Thyroid gland (tissue), 4 donors: ENCODE data around the gene CCDC83. TPM values are rescaled to one million over a fixed set of nuclear protein-coding genes. Genes with fewer than 3 reads are reported as not detected.

ENCODE experiments used
- DNase-seq, 2 donors: peaks; one replicate each; pipeline ENCODE4 v3.0.0-alpha.2; 2019
- H3K27ac ChIP-seq, 3 donors: fragments of 200-600 bp; sonication (generic); 1 replicate in 2 of 3; 2 replicates in 1 of 3; pipeline ENCODE4 v1.5.1; 2016 to 2019; ENCODE audit warnings: mild to moderate bottlenecking in 1 of 3, moderate library complexity in 1 of 3
- H3K27me3 ChIP-seq: fragments of 200-600 bp; sonication (generic); one replicate; pipeline ENCODE4 v1.5.1; 2019
- H3K36me3 ChIP-seq, 2 donors: fragments of 200-600 bp; sonication (generic); one replicate each; pipeline ENCODE4 v1.5.1; 2016 to 2019
- H3K4me1 ChIP-seq, 2 donors: fragments of 200-600 bp; sonication (generic); one replicate each; pipeline ENCODE4 v1.5.1; 2017 to 2019
- H3K4me3 ChIP-seq, 3 donors: fragments of 200-600 bp; sonication (generic); replicated peaks in 1 of 3; 1 replicate in 2 of 3; 2 replicates in 1 of 3; pipeline ENCODE4 v1.5.1; 2016; ENCODE audit warnings: mild to moderate bottlenecking in 1 of 3
- H3K9me3 ChIP-seq: fragments of 200-600 bp; sonication (generic); one replicate; pipeline ENCODE4 v1.5.1; 2017
- POLR2A ChIP-seq, 2 donors: fragments of 450-650 bp; IDR thresholded peaks; one replicate each; pipeline ENCODE4 v1.6.1; 2017; ENCODE audit warnings: antibody characterized with exemption in 2 of 2, mild to moderate bottlenecking in 2 of 2, moderate library complexity in 1 of 2
- whole genome bisulfite sequencing, 2 donors: methylation state at CpG; one replicate each; pipeline ENCODE4 v1.1.5; 2017; 5-methylcytosine and 5-hydroxymethylcytosine counted together
- intact Hi-C: fragments of 100-400 bp; cut with DNase I; formaldehyde crosslinking; loops from one replicate; pipeline ENCODE4 v1.15.1; 2023
- total RNA-seq, 4 donors: library from RNA; depleted of rRNA; stranded (reverse); fragments of >200 nt; gene quantifications; one replicate each; pipeline ENCODE4 v1.2.3, GENCODE V29; 2016
- TF ChIP-seq, protein P1 (sequence below), 6 experiments: fragments of 200-600 bp in 3 of 6; fragments of 450-650 bp in 3 of 6; sonication (generic) in 3 of 6; IDR thresholded peaks; one replicate each; pipeline ENCODE4 v1.5.1; 2016 to 2019; ENCODE audit warnings: antibody characterized with exemption in 6 of 6, mild to moderate bottlenecking in 2 of 6, inconsistent platforms in 1 of 6, moderate library complexity in 1 of 6

The CCDC83 gene
- total RNA-seq, 4 donors from 2014 or later, result not detected

DNA sequence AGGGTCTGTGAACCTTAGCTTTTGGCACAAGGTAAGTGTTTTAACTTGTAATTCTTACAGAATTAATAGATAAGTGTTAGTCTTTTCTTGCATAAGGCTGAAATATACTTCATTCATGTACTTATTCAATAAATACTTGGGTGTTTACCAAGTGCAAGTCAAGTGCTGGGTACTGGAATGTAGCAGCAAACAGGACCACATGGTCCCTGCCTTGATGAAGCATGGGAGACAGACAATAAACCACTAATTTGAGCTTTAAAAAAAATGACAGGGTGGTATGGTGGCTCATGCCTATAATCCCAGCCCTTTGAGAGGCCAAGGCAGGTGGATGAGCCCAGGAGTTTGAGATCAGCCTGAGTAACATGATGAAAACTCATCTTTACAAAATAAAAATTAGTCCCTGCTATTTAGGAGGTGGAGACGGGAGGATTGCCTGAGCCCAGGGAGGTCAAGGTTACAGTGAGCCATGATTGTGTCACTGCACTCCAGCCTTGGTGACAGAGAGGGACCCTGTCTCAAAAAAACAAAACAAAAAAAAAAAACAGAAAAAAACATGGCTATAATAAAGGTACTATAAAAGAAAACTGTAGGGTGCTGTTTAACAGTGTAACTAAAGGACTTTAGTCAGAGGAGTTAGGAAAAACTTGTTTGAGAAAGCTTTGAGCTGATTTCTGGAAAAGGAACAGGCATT is 11.1 kb downstream of the CCDC83 start:
- H3K4me1 ChIP-seq, result no peaks in the 10 kb centered on the region
- H3K9me3 ChIP-seq, result no peaks in the 10 kb centered on the region
- WGBS, 2 donors, result 85 to 92% methylated on average over 1 of the region's 1 CpG
- no peaks in the 10 kb centered on the region for H3K27me3 ChIP-seq
- TF ChIP-seq POLR2A (IDR thresholded peaks at IDR 0.05), result no peak
- TF ChIP-seq, protein P1, sequence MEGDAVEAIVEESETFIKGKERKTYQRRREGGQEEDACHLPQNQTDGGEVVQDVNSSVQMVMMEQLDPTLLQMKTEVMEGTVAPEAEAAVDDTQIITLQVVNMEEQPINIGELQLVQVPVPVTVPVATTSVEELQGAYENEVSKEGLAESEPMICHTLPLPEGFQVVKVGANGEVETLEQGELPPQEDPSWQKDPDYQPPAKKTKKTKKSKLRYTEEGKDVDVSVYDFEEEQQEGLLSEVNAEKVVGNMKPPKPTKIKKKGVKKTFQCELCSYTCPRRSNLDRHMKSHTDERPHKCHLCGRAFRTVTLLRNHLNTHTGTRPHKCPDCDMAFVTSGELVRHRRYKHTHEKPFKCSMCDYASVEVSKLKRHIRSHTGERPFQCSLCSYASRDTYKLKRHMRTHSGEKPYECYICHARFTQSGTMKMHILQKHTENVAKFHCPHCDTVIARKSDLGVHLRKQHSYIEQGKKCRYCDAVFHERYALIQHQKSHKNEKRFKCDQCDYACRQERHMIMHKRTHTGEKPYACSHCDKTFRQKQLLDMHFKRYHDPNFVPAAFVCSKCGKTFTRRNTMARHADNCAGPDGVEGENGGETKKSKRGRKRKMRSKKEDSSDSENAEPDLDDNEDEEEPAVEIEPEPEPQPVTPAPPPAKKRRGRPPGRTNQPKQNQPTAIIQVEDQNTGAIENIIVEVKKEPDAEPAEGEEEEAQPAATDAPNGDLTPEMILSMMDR (IDR thresholded peaks at IDR 0.05), result no peak
- no peak overlapping the region for H3K4me3 ChIP-seq
- intact Hi-C loops, result no loop called here
- H3K36me3 ChIP-seq, result no peaks in the 10 kb centered on the region
- no peak overlapping the region for H3K27ac ChIP-seq
- DNase-seq, result no peak

GRCh38 chr11:85867751-85868150 is 12.6 kb downstream of the CCDC83 start:
- 67 to 75% methylated on average over 3 of the region's 3 CpGs for WGBS, 2 donors
- TF ChIP-seq POLR2A (IDR thresholded peaks at IDR 0.05), result no peak
- TF ChIP-seq, protein P1 (IDR thresholded peaks at IDR 0.05), result no peak
- DNase-seq, result no peak
- Histone ChIP-seq H3K4me3 (no peak overlapping the region), H3K27ac (no peak overlapping the region), H3K4me1 (no peaks in the 10 kb centered on the region), H3K27me3 (no peaks in the 10 kb centered on the region), H3K36me3 (no peaks in the 10 kb centered on the region), H3K9me3 (no peaks in the 10 kb centered on the region)
- intact Hi-C loops, result no loop called here

DNA sequence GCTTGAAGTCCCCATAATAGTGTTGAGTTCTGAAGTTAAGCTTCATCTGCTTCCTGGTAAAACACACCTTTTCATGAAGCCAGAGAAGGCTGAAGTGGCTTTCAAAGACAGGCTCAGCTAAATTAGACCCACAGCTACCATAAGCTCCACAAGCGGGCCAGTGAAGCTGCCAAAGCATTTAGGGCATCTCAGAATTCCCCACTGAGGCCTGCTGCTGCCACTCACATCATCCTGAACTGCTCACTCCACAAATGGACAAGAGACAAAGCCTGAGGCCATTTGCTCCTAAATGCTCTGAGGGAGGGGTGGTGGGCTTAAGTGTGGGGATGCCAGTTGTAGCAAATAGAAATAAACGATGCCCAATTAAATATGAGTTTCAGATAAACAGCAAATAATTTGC is 14.6 kb downstream of the CCDC83 start:
- H3K4me3 ChIP-seq, result no peak overlapping the region
- no peaks in the 10 kb centered on the region for H3K27me3 ChIP-seq
- DNase-seq, result no peak
- H3K4me1 ChIP-seq, result no peaks in the 10 kb centered on the region
- intact Hi-C loops, result no loop called here
- WGBS, 2 donors, result 87 to 89% methylated on average over 2 of the region's 2 CpGs
- TF ChIP-seq, protein P1 (IDR thresholded peaks at IDR 0.05), result no peak
- TF ChIP-seq POLR2A (IDR thresholded peaks at IDR 0.05), result no peak
- H3K27ac ChIP-seq, result no peak overlapping the region
- H3K9me3 ChIP-seq, result no peaks in the 10 kb centered on the region
- H3K36me3 ChIP-seq, result no peaks in the 10 kb centered on the region

DNA sequence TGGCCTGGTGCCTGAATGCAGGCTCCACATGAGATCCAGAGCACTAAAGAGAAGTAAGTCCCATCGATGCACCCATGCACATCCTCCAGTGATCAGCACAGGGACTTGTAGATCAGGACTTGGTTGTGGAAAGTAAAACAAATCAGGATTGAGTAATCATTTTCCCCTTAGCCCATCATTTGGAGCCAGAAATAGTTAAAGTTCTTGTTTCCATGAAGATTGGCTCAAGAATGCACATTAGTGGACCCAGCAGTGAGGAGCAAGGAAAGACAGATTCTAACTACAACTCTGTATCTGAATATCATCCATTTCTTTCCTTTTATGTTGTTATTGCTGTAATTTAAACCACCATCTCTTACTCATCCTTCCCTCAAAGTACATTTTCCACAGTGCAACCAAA is 19.1 kb downstream of the CCDC83 start:
- DNase-seq, result no peak
- no peaks in the 10 kb centered on the region for H3K9me3 ChIP-seq
- H3K27ac ChIP-seq, result no peak overlapping the region
- no peaks in the 10 kb centered on the region for H3K36me3 ChIP-seq
- no peak overlapping the region for H3K4me3 ChIP-seq
- TF ChIP-seq, protein P1 (IDR thresholded peaks at IDR 0.05), result no peak
- no peak for TF ChIP-seq POLR2A (IDR thresholded peaks at IDR 0.05)
- H3K4me1 ChIP-seq, result no peaks in the 10 kb centered on the region
- no peaks in the 10 kb centered on the region for H3K27me3 ChIP-seq
- 70 to 81% methylated on average over 1 of the region's 1 CpG for WGBS, 2 donors
- intact Hi-C loops, result no loop called here

- TF ChIP-seq POLR2A (IDR thresholded peaks at IDR 0.05), result no peak
- TF ChIP-seq, protein P1 (IDR thresholded peaks at IDR 0.05), result no peak
- 39 to 43% methylated on average over 1 of the region's 1 CpG for WGBS, 2 donors
Observed at GRCh38 chr11:85875505-85875904, 20.3 kb downstream of the CCDC83 start.

More at GRCh38 chr11:85875505-85875904, 20.3 kb downstream of the CCDC83 start:
- Histone ChIP-seq H3K27ac (no peak overlapping the region), H3K4me3 (no peak overlapping the region), H3K4me1 (no peaks in the 10 kb centered on the region), H3K9me3 (no peaks in the 10 kb centered on the region), H3K36me3 (no peaks in the 10 kb centered on the region), H3K27me3 (no peaks in the 10 kb centered on the region)
- no peak for DNase-seq
- intact Hi-C loops, result no loop called here
